Smooth muscle cell (in vitro differentiated cells): ENCODE measurements around the gene SLC6A3. TPM values are rescaled to one million over a fixed set of nuclear protein-coding genes. Genes with fewer than 3 reads are reported as not detected.

Experiments
- DNase-seq: peaks from one replicate; lab custom pipeline; 2025; ENCODE audit not compliant: unreplicated experiment; lab: John Stamatoyannopoulos, UW
- H2AFZ ChIP-seq: fragments of 200-600 bp; sonication (generic); 2 replicates; pipeline ENCODE4 v1.6.0; 2016; ENCODE audit warnings: antibody characterized with exemption, low read depth, mild to moderate bottlenecking
- H3F3A ChIP-seq: fragments of 200-600 bp; sonication (generic); 2 replicates; pipeline ENCODE4 v1.6.0; 2017; ENCODE audit warnings: antibody characterized with exemption, low read depth
- H3K27ac ChIP-seq: fragments of 200-600 bp; sonication (generic); 2 replicates; pipeline ENCODE4 v1.5.1; 2016; ENCODE audit warnings: low read depth, mild to moderate bottlenecking
- H3K27me3 ChIP-seq: fragments of 200-600 bp; sonication (generic); 2 replicates; pipeline ENCODE4 v1.6.1; 2016; ENCODE audit warnings: low read depth, mild to moderate bottlenecking
- H3K36me3 ChIP-seq: fragments of 200-600 bp; sonication (generic); 2 replicates; pipeline ENCODE4 v1.5.1; 2016; ENCODE audit warnings: low read depth
- H3K4me1 ChIP-seq: fragments of 200-600 bp; sonication (generic); 2 replicates; pipeline ENCODE4 v1.5.1; 2016; ENCODE audit warnings: low read depth
- H3K4me2 ChIP-seq: fragments of 200-600 bp; sonication (generic); 2 replicates; pipeline ENCODE4 v1.6.0; 2016; ENCODE audit warnings: mild to moderate bottlenecking
- H3K4me3 ChIP-seq: fragments of 200-600 bp; sonication (generic); 2 replicates; pipeline ENCODE4 v1.5.1; 2016; ENCODE audit warnings: mild to moderate bottlenecking
- H3K79me2 ChIP-seq: fragments of 200-600 bp; sonication (generic); 2 replicates; pipeline ENCODE4 v1.6.0; 2016; ENCODE audit warnings: low read depth, mild to moderate bottlenecking
- H3K9ac ChIP-seq: fragments of 200-600 bp; sonication (generic); 2 replicates; pipeline ENCODE4 v1.6.0; 2016; ENCODE audit warnings: low read depth
- H3K9me3 ChIP-seq: fragments of 200-600 bp; sonication (generic); replicated peaks from 2 replicates; pipeline ENCODE4 v1.5.1; 2016; ENCODE audit warnings: low read depth
- H4K20me1 ChIP-seq: fragments of 200-600 bp; sonication (generic); 2 replicates; pipeline ENCODE4 v1.6.0; 2016; ENCODE audit warnings: low read depth
- WGBS: methylation state at CpG from one replicate; pipeline ENCODE4 v1.1.7; 2016; ENCODE audit warnings: low lambda C conversion rate; 5-methylcytosine and 5-hydroxymethylcytosine counted together
- polyA plus RNA-seq: library from polyadenylated mRNA; unstranded; fragments of >200 nt; fragmentation: Nextera tagmentation; extraction: Ambion mirVana; gene quantifications from 2 replicates; pipeline ENCODE4 v1.2.1, GENCODE V29; 2016
- total RNA-seq: library from RNA; depleted of rRNA; stranded (reverse); fragments of >200 nt; gene quantifications from 2 replicates; pipeline ENCODE4 v1.2.3, GENCODE V29; 2014
- TF ChIP-seq, protein P1 (sequence below): fragments of 200-600 bp; sonication (generic); IDR thresholded peaks from 2 replicates; pipeline ENCODE4 v1.5.1; 2017; ENCODE audit warnings: borderline replicate concordance, mild to moderate bottlenecking, antibody characterized with exemption; ENCODE audit not compliant: insufficient read depth, poor library complexity, severe bottlenecking

SLC6A3 gene
- total and polyA plus RNA-seq, 2 experiments from 2014 or later, result not detected

DNA sequence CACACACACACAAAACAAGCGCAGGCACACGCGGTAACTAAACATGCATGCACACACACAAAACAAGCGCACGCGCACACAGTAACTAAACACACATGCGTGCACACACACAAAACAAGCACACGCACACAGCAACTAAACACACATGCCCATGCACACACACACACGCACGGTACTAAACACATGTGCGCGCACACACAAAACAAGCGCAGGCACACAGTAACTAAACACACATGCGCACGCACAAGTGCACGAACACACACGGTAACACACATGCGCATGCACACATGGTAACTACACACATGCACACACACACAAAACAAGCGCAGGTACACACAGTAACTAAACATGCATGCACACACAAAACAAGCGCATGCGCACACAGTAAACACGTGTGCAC is 19.9 kb upstream of the SLC6A3 start:
- WGBS, result 99% methylated on average over 22 of the region's 22 CpGs
- Histone ChIP-seq H2AFZ (no peak overlapping the region), H3K4me1 (no peaks in the 10 kb centered on the region), H3K4me3 (no peak overlapping the region), H3K36me3 (no peaks in the 10 kb centered on the region), H3K9me3 (no peaks in the 10 kb centered on the region), H3K9ac (no peak overlapping the region), H3K4me2 (no peak overlapping the region), H3K27ac (no peak overlapping the region), H4K20me1 (no peaks in the 10 kb centered on the region), H3K27me3 (no peaks in the 10 kb centered on the region), H3F3A (peaks cover 4% of the 10 kb centered on the region), H3K79me2 (no peaks in the 10 kb centered on the region)
- no peak for DNase-seq
- TF ChIP-seq, protein P1, sequence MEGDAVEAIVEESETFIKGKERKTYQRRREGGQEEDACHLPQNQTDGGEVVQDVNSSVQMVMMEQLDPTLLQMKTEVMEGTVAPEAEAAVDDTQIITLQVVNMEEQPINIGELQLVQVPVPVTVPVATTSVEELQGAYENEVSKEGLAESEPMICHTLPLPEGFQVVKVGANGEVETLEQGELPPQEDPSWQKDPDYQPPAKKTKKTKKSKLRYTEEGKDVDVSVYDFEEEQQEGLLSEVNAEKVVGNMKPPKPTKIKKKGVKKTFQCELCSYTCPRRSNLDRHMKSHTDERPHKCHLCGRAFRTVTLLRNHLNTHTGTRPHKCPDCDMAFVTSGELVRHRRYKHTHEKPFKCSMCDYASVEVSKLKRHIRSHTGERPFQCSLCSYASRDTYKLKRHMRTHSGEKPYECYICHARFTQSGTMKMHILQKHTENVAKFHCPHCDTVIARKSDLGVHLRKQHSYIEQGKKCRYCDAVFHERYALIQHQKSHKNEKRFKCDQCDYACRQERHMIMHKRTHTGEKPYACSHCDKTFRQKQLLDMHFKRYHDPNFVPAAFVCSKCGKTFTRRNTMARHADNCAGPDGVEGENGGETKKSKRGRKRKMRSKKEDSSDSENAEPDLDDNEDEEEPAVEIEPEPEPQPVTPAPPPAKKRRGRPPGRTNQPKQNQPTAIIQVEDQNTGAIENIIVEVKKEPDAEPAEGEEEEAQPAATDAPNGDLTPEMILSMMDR, result no peak

DNA sequence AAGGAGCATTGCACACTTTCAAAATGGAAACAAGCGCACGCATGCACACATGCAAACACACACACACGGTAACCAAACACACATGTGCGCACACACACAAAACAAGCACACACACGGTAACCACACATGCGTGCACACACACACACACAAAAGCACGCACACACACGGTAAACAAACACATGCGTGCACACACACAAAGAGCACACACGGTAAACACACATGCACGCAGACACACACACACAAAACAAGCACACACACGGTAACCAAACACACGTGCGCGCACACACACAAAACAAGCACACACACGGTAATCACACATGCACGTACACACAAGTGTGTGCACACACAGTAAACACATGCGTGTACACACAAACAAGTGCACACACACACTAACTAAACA is 19.3 kb upstream of the SLC6A3 start:
- Histone ChIP-seq H3K9me3 (no peaks in the 10 kb centered on the region), H3K4me2 (no peak overlapping the region), H4K20me1 (no peaks in the 10 kb centered on the region), H3K4me3 (no peak overlapping the region), H3K27ac (no peak overlapping the region), H3K27me3 (no peaks in the 10 kb centered on the region), H2AFZ (no peak overlapping the region), H3F3A (peaks cover 6% of the 10 kb centered on the region), H3K79me2 (no peaks in the 10 kb centered on the region), H3K36me3 (no peaks in the 10 kb centered on the region), H3K4me1 (no peaks in the 10 kb centered on the region), H3K9ac (no peak overlapping the region)
- WGBS, result 90% methylated on average over 18 of the region's 18 CpGs
- TF ChIP-seq, protein P1, result no peak
- no peak for DNase-seq

DNA sequence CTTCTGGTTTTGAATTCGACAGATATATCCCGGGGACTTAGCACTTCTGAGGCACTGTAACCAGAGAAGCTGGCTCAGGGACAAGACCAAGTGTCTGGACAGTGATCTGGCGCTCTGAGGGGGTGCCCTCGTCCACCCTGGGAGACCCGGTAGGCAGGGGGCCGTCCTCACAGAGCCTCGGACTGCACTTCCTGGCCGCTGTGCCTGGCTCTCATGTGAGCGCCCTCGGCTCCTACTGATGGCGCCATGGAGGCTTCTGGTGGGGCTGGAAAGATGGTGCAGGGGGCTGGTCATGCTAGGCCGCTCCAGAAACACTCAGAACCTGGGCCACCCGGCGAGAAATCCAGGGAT is 18.8 kb upstream of the SLC6A3 start:
- Histone ChIP-seq H3K4me3 (no peak overlapping the region), H3K27ac (no peak overlapping the region), H4K20me1 (no peaks in the 10 kb centered on the region), H3K9ac (no peak overlapping the region), H3K4me2 (no peak overlapping the region), H3K27me3 (no peaks in the 10 kb centered on the region), H3K9me3 (no peaks in the 10 kb centered on the region), H3K4me1 (no peaks in the 10 kb centered on the region), H3K36me3 (no peaks in the 10 kb centered on the region), H2AFZ (no peak overlapping the region), H3K79me2 (no peaks in the 10 kb centered on the region), H3F3A (peaks cover 10% of the 10 kb centered on the region)
- TF ChIP-seq, protein P1, result no peak
- DNase-seq, result no peak
- 96% methylated on average over 14 of the region's 14 CpGs for WGBS

DNA sequence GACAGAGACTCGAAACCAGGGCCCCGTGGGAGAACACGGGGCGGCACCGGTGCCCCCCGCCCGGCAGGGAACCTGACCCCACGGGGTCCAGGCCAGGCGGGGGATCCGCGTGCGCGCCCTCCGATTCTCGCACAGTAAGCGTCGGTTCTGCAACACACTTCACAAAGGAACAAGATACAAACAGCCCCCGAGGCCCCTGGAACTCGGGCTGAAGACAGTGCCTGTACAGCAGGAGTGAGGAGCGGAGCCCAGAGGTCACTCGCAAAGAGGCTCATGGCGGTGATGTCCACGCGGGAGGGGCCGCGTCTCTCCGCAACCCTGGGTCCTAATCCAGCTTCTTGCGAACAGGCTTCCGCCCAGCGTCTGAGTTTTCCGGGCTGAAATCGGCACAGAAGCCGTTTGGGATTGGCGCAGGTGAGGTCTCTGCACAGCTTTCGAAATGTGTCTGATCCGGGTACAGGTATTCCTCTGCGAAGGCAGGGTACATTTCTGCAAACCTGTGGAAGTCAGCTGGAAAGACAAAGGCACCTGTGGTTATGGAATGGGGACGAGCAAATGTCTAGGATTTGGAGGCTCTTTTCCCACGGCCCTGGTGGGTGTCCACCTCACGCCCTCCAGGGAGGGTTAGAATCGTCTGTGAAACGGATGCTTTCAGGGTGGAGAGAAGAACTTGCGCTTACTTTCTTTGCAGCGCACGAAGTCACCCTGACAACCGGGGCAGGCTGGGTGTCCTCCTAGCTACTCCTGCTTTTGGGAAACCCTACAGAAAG is 18.3 kb upstream of the SLC6A3 start:
- H3K4me2 ChIP-seq, result no peak overlapping the region
- DNase-seq, result no peak

More for the DNA sequence above, 18.3 kb upstream of the SLC6A3 start:
- Histone ChIP-seq H3K27me3 (no peaks in the 10 kb centered on the region), H3K36me3 (no peaks in the 10 kb centered on the region), H3K4me1 (no peaks in the 10 kb centered on the region), H3K9me3 (no peaks in the 10 kb centered on the region), H3K27ac (no peak overlapping the region), H2AFZ (no peak overlapping the region), H3K4me3 (no peak overlapping the region), H3K9ac (no peak overlapping the region), H3K79me2 (no peaks in the 10 kb centered on the region), H4K20me1 (no peaks in the 10 kb centered on the region), H3F3A (peaks cover 10% of the 10 kb centered on the region)
- WGBS, result 97% methylated on average over 46 of the region's 46 CpGs
- TF ChIP-seq, protein P1, result no peak
